ENCODE results near the gene MYH6. TPM values are rescaled to one million over a fixed set of nuclear protein-coding genes. Genes with fewer than 3 reads are reported as not detected.

The MYH6 gene
- total RNA-seq, 1 experiment from 2014 or later, result not detected

- BruUV-seq (replicated peaks), result no TSS peak
- Histone ChIP-seq H3K36me3 (ENCODE audit: control insufficient read depth, insufficient read depth, low read length) (no peaks in the 10 kb centered on the region), H3K27ac (ENCODE audit: low read length) (no peak overlapping the region), H3K9me3 (ENCODE audit: control insufficient read depth, insufficient read depth, low read depth, low read length) (no peaks in the 10 kb centered on the region), H3K27me3 (ENCODE audit: control insufficient read depth, insufficient read depth, low read length) (peaks cover 2% of the 10 kb centered on the region), H3K4me3 (ENCODE audit: low read depth in 2 of 2, low read length in 2 of 2) (no peak overlapping the region), H3K4me1 (ENCODE audit: control insufficient read depth, insufficient read depth, low read length) (no peaks in the 10 kb centered on the region)
- TF ChIP-seq CTCF (IDR thresholded peaks at IDR 0.05) (no peak), SIN3A (IDR thresholded peaks at IDR 0.05; ENCODE audit: borderline replicate concordance, insufficient read depth, low read depth, low read length) (no peak), REST (IDR thresholded peaks at IDR 0.05; ENCODE audit: insufficient read depth in 1 of 2, low read depth in 2 of 2, low read length in 1 of 2) (no peak), TCF7L2 (IDR thresholded peaks at IDR 0.05; ENCODE audit: low read depth, low read length) (no peak), POLR2AphosphoS5 (IDR thresholded peaks at IDR 0.05; ENCODE audit: low read depth, low read length) (no peak)
- in situ Hi-C loops (cut with HindIII; ENCODE audit: low pct_unique_long_range_greater_than_20kb, low sequenced_read_pairs) (no loop called here), intact Hi-C loops (cut with micrococcal nuclease; ENCODE audit: unreplicated experiment) (loop anchor here (10.0 kb wide), 1 partner anchor 123 kb away; the partner anchor contains the start of gene PABPN1)
- ATAC-seq (no peak), DNase-seq (ENCODE audit: low read depth, low spot score) (no peak)
- POLR2A ChIA-PET, result no interaction called here
- CTCF ChIA-PET, result no interaction called here
Observed at GRCh38 chr14:23447361-23448350, 39.6 kb upstream of the MYH6 start.

- Histone ChIP-seq H3K4me1 (ENCODE audit: control insufficient read depth, insufficient read depth, low read length) (no peaks in the 10 kb centered on the region), H3K36me3 (ENCODE audit: control insufficient read depth, insufficient read depth, low read length) (no peaks in the 10 kb centered on the region), H3K27ac (ENCODE audit: low read length) (no peak overlapping the region), H3K27me3 (ENCODE audit: control insufficient read depth, insufficient read depth, low read length) (peaks cover 2% of the 10 kb centered on the region), H3K9me3 (ENCODE audit: control insufficient read depth, insufficient read depth, low read depth, low read length) (no peaks in the 10 kb centered on the region), H3K4me3 (ENCODE audit: low read depth in 2 of 2, low read length in 2 of 2) (no peak overlapping the region)
- ChIA-PET CTCF (no interaction called here), POLR2A (no interaction called here)
- intact Hi-C loops (cut with micrococcal nuclease; ENCODE audit: unreplicated experiment), result loop anchor here (10.0 kb wide), 1 partner anchor 122 kb away; the partner anchor contains the start of gene PABPN1
- ATAC-seq, result no peak
- TF ChIP-seq TCF7L2 (IDR thresholded peaks at IDR 0.05; ENCODE audit: low read depth, low read length) (no peak), REST (IDR thresholded peaks at IDR 0.05; ENCODE audit: insufficient read depth in 1 of 2, low read depth in 2 of 2, low read length in 1 of 2) (no peak), SIN3A (IDR thresholded peaks at IDR 0.05; ENCODE audit: borderline replicate concordance, insufficient read depth, low read depth, low read length) (no peak)
- in situ Hi-C loops (cut with HindIII; ENCODE audit: low pct_unique_long_range_greater_than_20kb, low sequenced_read_pairs), result no loop called here
- no TSS peak for BruUV-seq (replicated peaks)
- no peak for DNase-seq (ENCODE audit: low read depth, low spot score)
Observed at GRCh38 chr14:23446291-23446851, 38.3 kb upstream of the MYH6 start.
